HL-60 (cell line): Measurements from ENCODE around the gene MZB1.

ENCODE experiments used
- CTCF ChIP-seq: IDR thresholded peaks from one replicate; pipeline ENCODE4 v1.5.1; 2011; ENCODE audit warnings: low read length, control low read depth, inconsistent platforms; ENCODE audit not compliant: insufficient read depth
- GABPA ChIP-seq: IDR thresholded peaks from 2 replicates; pipeline ENCODE4 v1.6.1; 2012; ENCODE audit warnings: low read depth
- POLR2AphosphoS5 ChIP-seq: IDR thresholded peaks from 2 replicates; pipeline ENCODE4 v1.6.1; 2012; ENCODE audit warnings: low read depth
- REST ChIP-seq: IDR thresholded peaks from 2 replicates; pipeline ENCODE4 v1.6.1; 2012; ENCODE audit warnings: low read depth; ENCODE audit not compliant: insufficient replicate concordance
- SPI1 ChIP-seq: IDR thresholded peaks from 2 replicates; pipeline ENCODE4 v1.6.1; 2012; ENCODE audit warnings: low read depth, mild to moderate bottlenecking, borderline replicate concordance

- TF ChIP-seq CTCF, result no peak
- TF ChIP-seq REST, result no peak
- peak; percentile 30; the same call in 1 of the 2 replicates for TF ChIP-seq POLR2AphosphoS5
- no peak for TF ChIP-seq SPI1
- TF ChIP-seq GABPA, result no peak
Measured at GRCh38 chr5:139386050-139386438, 3.7 kb downstream of the MZB1 start.
